ENCODE data around the gene TTC21A.

DNA sequence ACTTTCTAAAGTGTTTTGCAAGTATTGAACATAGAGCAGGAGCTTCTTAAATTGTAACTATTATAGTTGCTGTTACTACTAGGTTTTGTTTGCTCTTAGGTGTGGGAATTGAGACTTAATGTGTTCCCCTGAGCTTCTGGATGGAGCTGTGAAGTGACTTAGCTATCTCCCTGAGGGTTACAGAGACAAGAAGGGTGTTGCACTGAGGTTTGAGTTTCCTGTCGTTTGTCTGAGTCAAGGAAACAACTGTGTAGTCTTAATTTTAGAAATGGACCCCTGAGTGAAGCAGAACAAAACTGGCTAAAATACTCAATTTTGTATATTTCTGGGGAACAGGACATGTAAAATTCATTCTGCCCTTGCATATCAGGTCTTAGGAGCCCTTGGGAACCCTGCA, 20.4 kb downstream of the TTC21A start:
- TF ChIP-seq, protein P1, sequence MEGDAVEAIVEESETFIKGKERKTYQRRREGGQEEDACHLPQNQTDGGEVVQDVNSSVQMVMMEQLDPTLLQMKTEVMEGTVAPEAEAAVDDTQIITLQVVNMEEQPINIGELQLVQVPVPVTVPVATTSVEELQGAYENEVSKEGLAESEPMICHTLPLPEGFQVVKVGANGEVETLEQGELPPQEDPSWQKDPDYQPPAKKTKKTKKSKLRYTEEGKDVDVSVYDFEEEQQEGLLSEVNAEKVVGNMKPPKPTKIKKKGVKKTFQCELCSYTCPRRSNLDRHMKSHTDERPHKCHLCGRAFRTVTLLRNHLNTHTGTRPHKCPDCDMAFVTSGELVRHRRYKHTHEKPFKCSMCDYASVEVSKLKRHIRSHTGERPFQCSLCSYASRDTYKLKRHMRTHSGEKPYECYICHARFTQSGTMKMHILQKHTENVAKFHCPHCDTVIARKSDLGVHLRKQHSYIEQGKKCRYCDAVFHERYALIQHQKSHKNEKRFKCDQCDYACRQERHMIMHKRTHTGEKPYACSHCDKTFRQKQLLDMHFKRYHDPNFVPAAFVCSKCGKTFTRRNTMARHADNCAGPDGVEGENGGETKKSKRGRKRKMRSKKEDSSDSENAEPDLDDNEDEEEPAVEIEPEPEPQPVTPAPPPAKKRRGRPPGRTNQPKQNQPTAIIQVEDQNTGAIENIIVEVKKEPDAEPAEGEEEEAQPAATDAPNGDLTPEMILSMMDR (IDR thresholded peaks at IDR 0.05 in 4 of 5, conservative IDR thresholded peaks at IDR 0.05 in 1 of 5) = no peak
- TF ChIP-seq POLR2A (IDR thresholded peaks at IDR 0.05) = no peak
